NCI-H524 treated with DMSO at 0.1 percent for 48 hours (cell line): ENCODE measurements around the gene OR1A2.
"Not testable (repeated sequence)": the region's sequence is repeated elsewhere in the genome, so short reads cannot be mapped to it uniquely, and the experiment has no call there.

Source experiments
- DNase-seq: peaks from one replicate; lab custom pipeline; 2025; lab: John Stamatoyannopoulos, UW

Gene OR1A2

GRCh38 chr17:3197219-3197618 lies at the start of gene OR1A2:
Gene OR1A2, plus strand, starts transcription at chr17:3197519. Its CDS starts 0 bp downstream, at chr17:3197519.
- DNase-seq, result no peak

DNA sequence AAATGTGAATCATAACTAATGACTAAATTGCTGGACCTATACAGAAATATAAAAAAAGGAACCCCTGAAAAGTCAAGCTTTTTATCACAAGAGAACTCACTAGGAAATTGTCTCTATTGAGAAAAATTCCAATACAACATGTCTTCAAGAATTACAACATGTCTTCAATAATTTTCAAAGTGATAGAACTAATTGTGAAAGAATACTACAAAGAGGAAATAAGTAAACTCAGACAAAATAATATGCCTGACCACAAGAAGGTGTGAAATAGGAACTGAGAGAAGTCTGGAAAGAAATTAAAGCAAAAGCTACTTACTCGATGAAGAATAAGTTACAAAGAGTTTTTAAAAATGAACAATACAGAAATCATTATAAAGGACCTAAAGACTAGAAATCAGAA lies 40.1 kb upstream of the OR1A2 start:
- DNase-seq, result no peak

DNA sequence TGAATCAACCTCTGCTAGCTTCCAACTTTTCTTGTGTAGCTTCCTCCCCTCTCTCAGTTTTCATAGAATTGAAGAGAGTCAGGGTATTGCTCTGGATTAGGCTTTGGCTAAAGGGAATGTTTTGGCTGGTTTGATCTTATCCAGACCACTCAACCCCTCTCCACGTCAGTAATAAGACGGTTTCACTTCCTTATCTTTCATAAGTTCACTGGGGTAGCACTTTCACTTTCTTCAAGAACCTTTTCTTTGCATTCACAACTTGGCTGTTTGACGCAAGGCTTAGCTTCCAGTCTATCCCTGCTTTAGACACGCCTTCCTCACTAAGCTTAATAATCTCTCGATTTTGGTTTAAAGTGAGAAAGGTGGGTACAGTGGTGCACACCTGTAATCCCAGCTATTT lies 29.7 kb upstream of the OR1A2 start:
- no peak for DNase-seq

- DNase-seq, result no peak
Measured at GRCh38 chr17:3189961-3190360, 7.4 kb upstream of the OR1A2 start.

DNA sequence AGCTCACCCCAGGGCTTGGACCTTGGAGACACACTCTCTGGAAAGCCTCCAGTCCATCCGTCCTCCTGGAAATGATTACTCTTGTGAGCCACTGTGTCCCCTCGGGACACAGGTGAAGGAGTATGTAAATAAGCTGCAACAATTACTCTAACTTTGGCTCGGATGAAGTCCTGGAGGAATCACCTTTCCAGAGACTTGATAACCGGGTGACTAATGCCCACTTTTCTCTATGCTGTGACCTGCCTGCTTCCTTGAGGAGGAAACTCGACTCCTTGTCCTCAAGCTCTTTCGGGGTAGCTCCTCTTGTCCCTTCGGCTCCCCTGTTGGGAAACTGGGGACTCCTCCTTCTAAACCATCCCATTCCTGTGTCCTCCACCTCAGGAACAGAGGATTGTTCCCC lies 10.0 kb downstream of the OR1A2 start, which contains the start of gene OR1A1:
Gene OR1A1 (plus strand): TSS at position 301 of the 400 bp plus-strand sequence. CDS start 7,954 bp downstream, outside the sequence.
- no peak for DNase-seq

- DNase-seq, result no peak
Measured at GRCh38 chr17:3208484-3208883, 11.2 kb downstream of the OR1A2 start.

DNA sequence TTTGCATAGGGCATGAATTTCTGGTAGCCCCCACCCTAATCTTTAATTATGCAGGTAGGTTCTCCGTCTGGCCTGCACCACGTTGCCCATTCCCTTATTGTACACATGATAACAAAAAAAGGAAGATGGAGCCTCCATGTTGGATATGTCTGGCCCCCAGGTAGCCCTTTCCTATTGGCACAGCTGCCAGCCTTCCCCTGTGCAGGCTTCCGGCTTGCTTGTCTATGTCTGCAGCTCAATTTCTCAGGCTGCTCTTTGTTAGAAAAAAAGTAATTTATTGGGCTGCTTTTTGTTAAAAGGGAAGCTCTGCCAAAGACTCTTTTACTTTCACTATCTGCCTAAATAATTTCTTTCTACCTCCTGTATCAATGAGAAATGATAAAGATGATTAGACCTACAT lies 15.7 kb downstream of the OR1A2 start:
- DNase-seq, result no peak

DNA sequence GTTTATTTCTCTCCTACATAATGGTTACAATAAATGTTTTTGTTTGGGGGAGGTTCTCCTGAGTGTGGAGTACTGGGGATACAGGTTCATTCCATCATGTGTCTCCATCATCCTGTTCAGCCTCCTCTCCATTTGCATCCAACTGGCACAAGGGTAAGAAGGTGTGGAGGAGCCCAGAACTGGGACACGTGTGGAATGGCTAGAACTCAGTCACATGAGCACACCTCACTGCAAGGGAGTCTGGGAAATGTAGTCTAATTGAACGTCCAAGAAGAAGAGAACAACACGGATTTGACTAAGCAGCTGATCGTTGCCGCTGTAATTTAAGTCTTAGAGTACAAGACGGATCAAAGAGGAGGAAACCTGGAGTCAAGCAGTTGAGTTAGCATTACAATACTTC lies 16.3 kb downstream of the OR1A2 start:
- no peak for DNase-seq

DNA sequence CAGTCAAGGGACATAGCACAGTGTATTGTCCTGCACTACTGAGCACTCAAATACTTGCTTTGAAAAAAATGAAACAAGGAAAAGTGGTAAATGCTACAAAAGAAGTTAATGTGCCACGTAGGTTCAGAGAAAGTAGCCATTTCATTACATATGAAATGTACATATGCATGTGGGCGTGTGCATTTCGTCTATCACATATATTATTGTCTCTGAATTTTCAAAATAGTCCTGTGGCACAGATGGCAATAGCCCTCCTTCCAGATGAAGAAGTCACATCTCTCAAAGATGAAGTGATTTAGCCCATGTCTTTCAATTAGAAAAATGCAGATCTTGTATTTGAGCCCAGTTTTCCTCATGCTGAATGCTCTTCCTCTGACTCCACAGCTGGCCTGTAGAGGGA lies 22.7 kb downstream of the OR1A2 start:
- DNase-seq, result not testable (repeated sequence)

DNA sequence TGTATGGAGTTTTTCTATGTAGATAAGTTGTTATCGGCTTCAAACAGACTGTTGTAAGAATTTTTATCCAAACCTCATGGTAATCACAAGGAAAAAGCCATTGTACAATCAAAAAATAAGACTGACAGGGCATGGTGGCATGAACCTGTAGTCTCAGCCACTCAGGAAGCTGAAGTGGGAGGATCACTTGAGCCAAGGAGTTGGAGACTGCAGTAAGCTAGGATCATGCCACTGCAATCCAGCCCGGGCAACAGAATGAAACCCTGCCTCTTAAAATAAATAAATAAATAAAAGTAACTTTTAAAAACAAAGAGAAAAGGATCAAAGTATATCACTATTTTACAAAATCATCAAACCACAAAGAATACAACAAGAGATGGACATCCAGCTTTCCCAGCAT lies 24.5 kb downstream of the OR1A2 start:
- DNase-seq, result no peak

- DNase-seq, result no peak
Measured at GRCh38 chr17:3222505-3222904, 25.2 kb downstream of the OR1A2 start.

DNA sequence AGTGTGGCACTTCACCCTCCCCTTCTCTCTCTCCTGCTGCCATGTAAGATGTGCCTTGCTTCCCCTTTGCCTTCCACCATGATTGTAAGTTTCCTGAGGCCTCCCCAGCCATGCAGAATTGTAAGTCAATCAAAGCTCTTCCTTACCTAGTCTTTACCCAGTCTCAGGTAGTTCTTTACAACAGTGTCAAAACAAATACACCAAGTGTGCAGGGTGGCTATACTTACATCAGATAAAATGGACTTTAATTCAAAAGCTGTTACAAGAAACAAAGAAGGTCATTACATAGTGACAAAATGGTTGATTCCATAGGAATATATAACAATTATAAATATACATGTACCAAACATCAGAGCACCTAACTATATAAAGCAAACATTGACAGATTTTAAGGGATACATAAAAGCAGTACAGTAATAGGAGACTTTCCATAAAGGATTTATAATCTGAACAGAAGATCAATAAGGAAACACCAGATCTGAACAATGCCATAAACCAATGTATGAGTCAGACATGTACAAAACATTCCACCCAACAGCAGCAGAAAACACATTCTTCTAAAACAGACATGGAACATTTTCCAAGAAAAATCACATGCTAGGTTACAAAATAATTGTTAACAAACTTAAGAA lies 27.5 kb downstream of the OR1A2 start:
- not testable (repeated sequence) for DNase-seq

GRCh38 chr17:3232300-3232699 lies 35.0 kb downstream of the OR1A2 start:
- DNase-seq, result not testable (repeated sequence)

DNA sequence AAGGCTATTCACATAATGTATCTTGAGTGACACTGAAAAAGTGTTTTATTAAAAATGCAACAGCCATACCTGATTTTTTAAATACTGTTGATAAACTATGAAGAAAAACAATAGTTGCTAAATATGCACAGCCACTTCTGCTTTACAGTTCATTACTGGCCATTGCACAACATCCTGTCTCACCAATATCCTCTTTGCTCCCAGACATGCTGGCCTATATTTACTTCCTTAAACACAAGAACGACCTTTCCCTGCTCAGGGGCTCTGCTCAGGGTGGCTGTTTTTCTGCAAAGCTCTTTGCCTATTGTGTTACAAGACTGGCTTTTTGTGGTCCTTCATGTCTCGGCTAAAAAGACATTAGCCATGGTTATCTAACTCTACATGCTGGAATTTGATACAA lies 41.4 kb downstream of the OR1A2 start:
- not testable (repeated sequence) for DNase-seq

DNA sequence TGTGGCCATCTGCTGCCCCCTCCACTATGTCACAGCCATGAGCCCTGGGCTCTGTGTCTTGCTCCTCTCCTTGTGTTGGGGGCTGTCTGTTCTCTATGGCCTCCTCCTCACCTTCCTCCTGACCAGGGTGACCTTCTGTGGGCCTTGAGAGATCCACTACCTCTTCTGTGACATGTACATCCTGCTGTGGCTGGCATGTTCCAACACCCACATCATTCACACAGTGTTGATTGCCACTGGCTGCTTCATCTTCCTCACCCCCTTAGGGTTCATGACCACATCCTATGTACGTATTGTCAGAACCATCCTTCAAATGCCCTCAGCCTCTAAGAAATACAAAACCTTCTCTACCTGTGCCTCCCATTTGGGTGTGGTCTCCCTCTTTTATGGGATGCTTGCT lies 43.7 kb downstream of the OR1A2 start:
- not testable (repeated sequence) for DNase-seq

DNA sequence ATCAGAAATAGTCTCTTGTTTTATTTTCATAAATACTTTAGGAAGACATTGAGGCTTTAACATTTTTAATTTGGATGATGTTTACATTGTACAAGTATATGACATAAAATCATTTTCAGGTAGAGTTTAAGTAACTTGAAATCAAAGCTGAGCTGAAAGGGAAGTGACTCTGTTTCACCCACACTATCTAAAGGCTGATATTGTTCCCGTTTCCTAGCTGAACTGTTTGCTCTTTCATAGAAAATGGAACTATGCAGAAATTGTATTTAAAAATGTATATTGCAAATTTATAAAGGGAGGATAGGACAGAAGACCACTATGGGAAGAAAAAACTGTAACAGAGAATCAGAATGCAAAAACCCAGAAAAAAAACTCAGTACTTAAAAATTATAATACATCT lies 47.5 kb downstream of the OR1A2 start:
- not testable (repeated sequence) for DNase-seq
